DOHH2 (cell line): ENCODE results near the gene ZBTB7C.

Source experiments
- H3F3A ChIP-seq: fragments of 200-600 bp; sonication (generic), shearing (Covaris generic); 2 replicates; pipeline ENCODE4 v1.6.0; 2016; ENCODE audit warnings: antibody characterized with exemption, mild to moderate bottlenecking; ENCODE audit not compliant: control insufficient read depth, insufficient read depth
- H3K27ac ChIP-seq: fragments of 200-600 bp; sonication (generic); 2 replicates; pipeline ENCODE4 v1.5.1; 2014; ENCODE audit warnings: low read depth, mild to moderate bottlenecking, low read length, moderate library complexity
- H3K27me3 ChIP-seq: fragments of 200-600 bp; sonication (generic); 2 replicates; pipeline ENCODE4 v1.6.1; 2014; ENCODE audit warnings: mild to moderate bottlenecking, low read length, mixed read lengths; ENCODE audit not compliant: control insufficient read depth
- H3K36me3 ChIP-seq: fragments of 200-600 bp; sonication (generic); 2 replicates; pipeline ENCODE4 v1.6.1; 2014; ENCODE audit warnings: mild to moderate bottlenecking, low read length, moderate library complexity, mixed read lengths; ENCODE audit not compliant: control insufficient read depth
- H3K4me1 ChIP-seq: fragments of 200-600 bp; sonication (generic); 2 replicates; pipeline ENCODE4 v1.6.1; 2014; ENCODE audit warnings: mild to moderate bottlenecking, low read length, mixed read lengths; ENCODE audit not compliant: control insufficient read depth
- H3K4me2 ChIP-seq: fragments of 200-600 bp; sonication (generic); 2 replicates; pipeline ENCODE4 v1.6.0; 2014; ENCODE audit warnings: mild to moderate bottlenecking, low read length, moderate library complexity
- H3K4me3 ChIP-seq: fragments of 200-600 bp; sonication (generic); 2 replicates; pipeline ENCODE4 v1.5.1; 2014; ENCODE audit warnings: mild to moderate bottlenecking, low read length, mixed read lengths
- H3K79me2 ChIP-seq: fragments of 200-600 bp; sonication (generic); 2 replicates; pipeline ENCODE4 v1.6.1; 2014; ENCODE audit warnings: mild to moderate bottlenecking, low read length, mixed read lengths; ENCODE audit not compliant: control insufficient read depth
- H3K9me2 ChIP-seq: fragments of 200-600 bp; sonication (generic); replicated peaks from 2 replicates; pipeline ENCODE4 v1.6.1; 2014; ENCODE audit warnings: mild to moderate bottlenecking, low read length, mixed read lengths; ENCODE audit not compliant: control insufficient read depth
- H3K9me3 ChIP-seq: fragments of 200-600 bp; sonication (generic); 2 replicates; pipeline ENCODE4 v1.6.1; 2014; ENCODE audit warnings: antibody characterized with exemption, low read length, mixed read lengths; ENCODE audit not compliant: control insufficient read depth, insufficient read depth
- H4K20me1 ChIP-seq: fragments of 200-600 bp; sonication (generic); 2 replicates; pipeline ENCODE4 v1.6.0; 2014; ENCODE audit warnings: low read depth, mild to moderate bottlenecking, antibody characterized with exemption, low read length, moderate library complexity; ENCODE audit not compliant: control insufficient read depth, insufficient read depth
- EZH2phosphoT487 ChIP-seq: fragments of 200-600 bp; sonication (generic); IDR thresholded peaks from 2 replicates; pipeline ENCODE4 v1.6.1; 2017; ENCODE audit warnings: borderline replicate concordance, mild to moderate bottlenecking, antibody characterized with exemption, low read length, moderate library complexity, mixed read lengths
- TF ChIP-seq, protein P1 (sequence below): fragments of 200-600 bp; sonication (generic); IDR thresholded peaks from one replicate; pipeline ENCODE4 v1.5.1; 2014; ENCODE audit warnings: antibody characterized with exemption, mild to moderate bottlenecking, low read depth, low read length; ENCODE audit not compliant: poor library complexity, severe bottlenecking

The ZBTB7C gene

DNA sequence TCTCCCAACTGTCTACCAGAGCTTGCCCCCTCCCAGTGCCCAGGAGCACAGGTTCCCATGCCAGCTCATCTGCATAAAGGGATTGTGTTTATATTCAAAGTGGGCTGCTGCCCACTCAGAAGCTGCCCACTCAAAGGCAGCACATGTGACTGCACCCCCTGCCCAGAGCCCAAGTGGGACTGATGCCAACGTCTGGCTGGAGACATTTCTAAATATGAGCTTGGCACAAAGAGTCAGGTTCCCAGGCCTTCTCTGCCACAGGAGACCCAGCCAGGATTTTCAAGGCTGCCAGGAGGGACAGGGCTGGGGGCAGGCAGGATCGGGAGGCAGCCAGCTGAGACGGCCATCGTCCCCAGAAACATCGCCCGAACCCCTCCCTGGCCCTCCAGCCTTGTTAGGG, 67.1 kb downstream of the ZBTB7C start:
- H3K9me2 ChIP-seq = no peaks in the 10 kb centered on the region
- no peaks in the 10 kb centered on the region for H3K4me1 ChIP-seq
- TF ChIP-seq, protein P1, sequence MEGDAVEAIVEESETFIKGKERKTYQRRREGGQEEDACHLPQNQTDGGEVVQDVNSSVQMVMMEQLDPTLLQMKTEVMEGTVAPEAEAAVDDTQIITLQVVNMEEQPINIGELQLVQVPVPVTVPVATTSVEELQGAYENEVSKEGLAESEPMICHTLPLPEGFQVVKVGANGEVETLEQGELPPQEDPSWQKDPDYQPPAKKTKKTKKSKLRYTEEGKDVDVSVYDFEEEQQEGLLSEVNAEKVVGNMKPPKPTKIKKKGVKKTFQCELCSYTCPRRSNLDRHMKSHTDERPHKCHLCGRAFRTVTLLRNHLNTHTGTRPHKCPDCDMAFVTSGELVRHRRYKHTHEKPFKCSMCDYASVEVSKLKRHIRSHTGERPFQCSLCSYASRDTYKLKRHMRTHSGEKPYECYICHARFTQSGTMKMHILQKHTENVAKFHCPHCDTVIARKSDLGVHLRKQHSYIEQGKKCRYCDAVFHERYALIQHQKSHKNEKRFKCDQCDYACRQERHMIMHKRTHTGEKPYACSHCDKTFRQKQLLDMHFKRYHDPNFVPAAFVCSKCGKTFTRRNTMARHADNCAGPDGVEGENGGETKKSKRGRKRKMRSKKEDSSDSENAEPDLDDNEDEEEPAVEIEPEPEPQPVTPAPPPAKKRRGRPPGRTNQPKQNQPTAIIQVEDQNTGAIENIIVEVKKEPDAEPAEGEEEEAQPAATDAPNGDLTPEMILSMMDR = no peak
- no peak for TF ChIP-seq EZH2phosphoT487
- no peaks in the 10 kb centered on the region for H3F3A ChIP-seq
- H3K36me3 ChIP-seq = no peaks in the 10 kb centered on the region
- H3K27ac ChIP-seq = no peak overlapping the region
- H3K9me3 ChIP-seq = no peaks in the 10 kb centered on the region
- H4K20me1 ChIP-seq = no peaks in the 10 kb centered on the region
- no peaks in the 10 kb centered on the region for H3K79me2 ChIP-seq
- H3K4me2 ChIP-seq = no peak overlapping the region
- no peak overlapping the region for H3K4me3 ChIP-seq
- H3K27me3 ChIP-seq = no peaks in the 10 kb centered on the region

DNA sequence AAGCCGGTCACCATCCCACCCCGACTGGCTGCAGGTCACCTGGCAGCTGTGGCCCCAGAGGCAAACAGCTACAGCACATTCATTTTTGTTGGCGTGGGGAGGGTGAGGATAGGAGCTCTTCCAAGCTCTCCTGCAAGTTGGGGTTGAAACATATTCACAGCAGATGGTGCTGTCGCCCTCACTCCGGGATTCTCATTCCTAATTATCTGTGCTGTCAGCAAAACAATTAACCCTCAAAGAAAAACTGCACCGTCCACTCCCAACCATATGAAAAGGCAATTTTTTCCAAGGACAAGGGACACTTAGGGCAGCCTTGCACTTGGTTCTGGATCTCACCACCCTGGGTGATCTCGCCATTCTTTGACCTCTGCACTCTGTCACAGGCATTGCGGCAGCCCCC, 68.6 kb downstream of the ZBTB7C start:
- H3K27ac ChIP-seq = no peak overlapping the region
- TF ChIP-seq, protein P1 = no peak
- TF ChIP-seq EZH2phosphoT487 = no peak
- H3K36me3 ChIP-seq = no peaks in the 10 kb centered on the region
- H3K4me2 ChIP-seq = no peak overlapping the region
- no peaks in the 10 kb centered on the region for H3K9me3 ChIP-seq
- H3F3A ChIP-seq = no peaks in the 10 kb centered on the region
- no peak overlapping the region for H3K4me3 ChIP-seq
- no peaks in the 10 kb centered on the region for H3K9me2 ChIP-seq
- no peaks in the 10 kb centered on the region for H3K27me3 ChIP-seq
- no peaks in the 10 kb centered on the region for H3K79me2 ChIP-seq
- H4K20me1 ChIP-seq = no peaks in the 10 kb centered on the region
- H3K4me1 ChIP-seq = no peaks in the 10 kb centered on the region

DNA sequence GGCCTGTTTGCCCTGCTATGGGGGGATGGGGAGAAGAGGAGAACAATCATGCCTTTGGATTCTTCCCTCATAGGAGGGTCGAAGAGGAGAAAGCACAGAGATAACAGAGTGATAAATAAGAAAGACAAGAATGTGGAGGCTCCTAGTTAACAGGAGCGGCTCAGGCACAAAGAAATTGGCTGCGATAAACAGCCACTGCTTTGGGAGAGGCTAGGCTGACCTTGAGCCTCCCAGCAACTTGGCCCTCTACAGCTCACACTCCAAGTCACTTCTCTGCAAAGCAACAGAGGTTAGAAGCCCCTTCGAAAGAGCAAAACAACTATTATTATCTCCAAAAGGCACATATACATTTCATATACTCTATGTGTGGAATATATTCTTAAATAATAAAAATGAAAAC, 69.5 kb downstream of the ZBTB7C start:
- no peaks in the 10 kb centered on the region for H3K36me3 ChIP-seq
- H3K27ac ChIP-seq = no peak overlapping the region
- no peaks in the 10 kb centered on the region for H4K20me1 ChIP-seq
- no peak overlapping the region for H3K4me2 ChIP-seq
- H3K79me2 ChIP-seq = no peaks in the 10 kb centered on the region
- no peak for TF ChIP-seq EZH2phosphoT487
- TF ChIP-seq, protein P1 = no peak
- H3K9me2 ChIP-seq = no peaks in the 10 kb centered on the region
- H3K27me3 ChIP-seq = no peaks in the 10 kb centered on the region
- no peak overlapping the region for H3K4me3 ChIP-seq
- no peaks in the 10 kb centered on the region for H3F3A ChIP-seq
- H3K4me1 ChIP-seq = no peaks in the 10 kb centered on the region
- no peaks in the 10 kb centered on the region for H3K9me3 ChIP-seq

DNA sequence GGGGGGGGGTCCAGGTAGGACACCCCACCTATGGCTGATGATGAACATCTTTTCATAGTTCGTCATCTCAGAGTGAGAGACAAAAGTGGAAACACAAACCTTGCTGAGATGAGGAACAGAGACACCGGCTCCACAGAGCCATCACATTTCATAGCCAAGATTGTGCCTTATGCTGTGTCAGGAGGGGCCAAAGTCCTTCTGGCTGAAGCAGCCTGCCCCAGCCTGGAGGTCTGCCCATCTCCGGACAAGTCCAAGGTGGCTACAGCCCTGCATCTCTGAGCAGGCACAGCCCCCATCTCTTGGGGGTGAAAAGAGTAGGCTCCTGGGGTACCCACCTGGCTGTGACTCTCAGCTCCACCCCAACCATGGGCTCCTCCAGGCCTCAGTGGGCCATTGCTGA, 70.3 kb downstream of the ZBTB7C start:
- TF ChIP-seq EZH2phosphoT487 = no peak
- TF ChIP-seq, protein P1 = no peak
- peaks cover 3% of the 10 kb centered on the region; the same call in 1 of the 2 replicates for H3K27me3 ChIP-seq
- H3K36me3 ChIP-seq = no peaks in the 10 kb centered on the region
- H3K9me3 ChIP-seq = no peaks in the 10 kb centered on the region
- no peaks in the 10 kb centered on the region for H3F3A ChIP-seq
- H3K27ac ChIP-seq = no peak overlapping the region
- no peak overlapping the region for H3K4me2 ChIP-seq
- no peaks in the 10 kb centered on the region for H3K79me2 ChIP-seq
- no peaks in the 10 kb centered on the region for H4K20me1 ChIP-seq
- H3K9me2 ChIP-seq = no peaks in the 10 kb centered on the region
- H3K4me3 ChIP-seq = no peak overlapping the region
- no peaks in the 10 kb centered on the region for H3K4me1 ChIP-seq
